Astrocyte of the cerebellum (primary cell): ENCODE results near the gene NES.

Experiments used
- DNase-seq: peaks from one replicate; pipeline ENCODE4 v3.0.0-alpha.2; 2011; ENCODE audit warnings: low read depth
- H3K4me3 ChIP-seq: 2 replicates; pipeline ENCODE4 v1.5.1; 2011; ENCODE audit warnings: mild to moderate bottlenecking, low read depth, low read length, moderate library complexity
- CTCF ChIP-seq: IDR thresholded peaks from 2 replicates; pipeline ENCODE4 v1.5.1; 2012; ENCODE audit warnings: low read length, low read depth, moderate library complexity, mild to moderate bottlenecking; ENCODE audit errors: missing control alignments
- in situ Hi-C: cut with HindIII; loops from 2 replicates; pipeline ENCODE4 v1.10.0; 2017; ENCODE audit warnings: low sequenced_read_pairs

The NES gene

GRCh38 chr1:156618853-156619581, 58.2 kb downstream of the NES start, which contains the start of gene HAPLN2:
HAPLN2 (plus strand) TSS chr1:156619415; CDS start chr1:156623491, 4,076 bp downstream.
- H3K4me3 ChIP-seq, result no peak within 1 kb of the TSS
- peak; percentile 52 for TF ChIP-seq CTCF
- in situ Hi-C loops, result no loop called here
- DNase-seq, result no peak
